Stimulated activated naive B cell treated with anti-CD40 and anti-IgM and Interleukin-4, amounts not matched to agents 10 μg/mL and 1 μg/mL and 100 μg/mL, for 72 hours (primary cell): Measurements from ENCODE around the gene NET1.

Experiments
- ATAC-seq, 2 donors: fragments of 150-1000 bp; cut with Tn5 transposase; replicated peaks; 2 replicates each; pipeline ENCODE4 v1.10.0; 2021; ENCODE audit warnings: moderate library complexity in 1 of 2
- DNase-seq: peaks from one replicate; pipeline ENCODE4 v3.0.0; 2021
- H3K27ac Mint-ChIP-seq: one replicate; pipeline ENCODE4 v1.8.0; 2022; ENCODE audit warnings: mild to moderate bottlenecking, mixed read lengths
- H3K27me3 Mint-ChIP-seq, 2 donors: one replicate each; pipeline ENCODE4 v1.8.0; 2022; ENCODE audit warnings: mixed read lengths in 2 of 2
- H3K36me3 Mint-ChIP-seq, 2 donors: one replicate each; pipeline ENCODE4 v1.8.0; 2022; ENCODE audit warnings: mixed read lengths in 2 of 2, mild to moderate bottlenecking in 1 of 2
- H3K4me1 Mint-ChIP-seq, 2 donors: one replicate each; pipeline ENCODE4 v1.8.0; 2022; ENCODE audit warnings: mixed read lengths in 2 of 2, mild to moderate bottlenecking in 1 of 2
- H3K4me3 Mint-ChIP-seq, 2 donors: one replicate each; pipeline ENCODE4 v1.8.0; 2022; ENCODE audit warnings: mild to moderate bottlenecking in 2 of 2, mixed read lengths in 2 of 2, moderate library complexity in 1 of 2
- H3K9me3 Mint-ChIP-seq, 2 donors: one replicate each; pipeline ENCODE4 v1.8.0; 2022; ENCODE audit warnings: mixed read lengths in 2 of 2, mild to moderate bottlenecking in 1 of 2

Gene NET1

DNA sequence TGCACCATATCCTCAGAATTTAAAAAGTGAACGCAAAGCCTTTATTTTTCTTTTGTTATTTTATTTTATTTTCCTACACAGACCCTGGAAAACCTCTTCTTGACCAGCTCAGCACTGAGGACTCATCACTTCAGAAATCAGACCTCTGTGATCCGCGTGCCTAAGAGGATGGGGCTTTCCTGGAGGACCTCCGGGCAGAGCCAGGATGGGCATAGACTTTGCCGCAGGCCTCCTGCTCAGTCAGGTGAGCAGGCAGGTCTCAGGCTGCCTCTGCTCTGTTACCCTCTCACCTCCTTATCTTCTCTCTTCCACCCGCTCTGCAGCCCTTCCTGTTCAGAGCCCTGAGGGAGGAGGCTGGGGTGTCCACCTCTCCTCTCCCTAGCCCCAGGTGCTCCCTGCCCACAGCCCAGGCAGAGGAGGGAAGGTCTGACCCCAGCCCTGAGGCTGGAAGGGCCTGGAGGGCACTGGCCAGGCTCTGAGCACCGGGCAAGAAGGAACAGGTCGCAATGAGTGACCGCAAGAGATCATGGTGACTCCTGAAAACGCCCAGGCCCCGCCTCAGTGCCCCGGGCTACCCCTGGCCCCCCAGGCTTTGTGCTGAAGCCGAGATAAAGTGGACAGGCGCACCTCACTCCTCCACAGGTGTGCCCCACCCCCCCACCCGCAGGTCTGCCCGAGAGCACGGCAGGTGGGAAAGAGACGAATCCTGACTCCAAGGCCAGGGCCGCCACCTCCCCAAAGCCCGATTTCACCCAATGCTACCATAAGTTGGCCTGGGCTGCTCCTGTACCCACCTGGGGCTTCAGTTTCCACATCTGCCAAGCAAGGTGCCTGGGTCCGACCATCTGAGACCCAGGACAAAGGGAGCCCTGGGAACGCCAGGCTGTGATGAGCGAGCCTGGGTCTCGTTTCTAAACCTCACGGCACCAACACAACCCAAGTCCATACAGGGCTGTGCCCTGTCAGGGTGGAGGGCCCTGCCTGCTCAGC is 84.2 kb downstream of the NET1 start:
- no peak overlapping the region for H3K4me3 Mint-ChIP-seq
- no peak overlapping the region for H3K27ac Mint-ChIP-seq
- ATAC-seq (no peak), DNase-seq (no peak)
- peaks cover 2 to 4% of the 10 kb centered on the region in 2 donors for H3K36me3 Mint-ChIP-seq
- peaks cover 4 to 8% of the 10 kb centered on the region in 2 donors for H3K9me3 Mint-ChIP-seq
- peaks cover 2 to 3% of the 10 kb centered on the region in 2 donors for H3K4me1 Mint-ChIP-seq
- H3K27me3 Mint-ChIP-seq = peaks cover 5 to 7% of the 10 kb centered on the region in 2 donors

DNA sequence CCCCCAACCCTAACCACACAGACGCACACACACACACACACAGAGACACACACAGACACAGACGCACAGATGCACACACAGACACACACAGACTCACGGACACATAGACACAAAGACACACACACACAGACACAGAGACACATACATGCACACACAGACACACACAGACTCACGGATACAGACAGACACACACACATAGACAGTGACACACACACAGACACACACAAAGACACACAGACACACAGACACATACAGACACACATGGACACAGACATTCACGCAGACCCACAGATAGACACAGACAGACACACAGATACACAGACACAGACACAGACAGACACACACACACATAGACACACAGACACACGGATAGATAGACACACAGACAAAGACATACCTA is 84.9 kb downstream of the NET1 start:
- no peak for ATAC-seq
- Mint-ChIP-seq H3K9me3 (peaks cover 4 to 7% of the 10 kb centered on the region in 2 donors), H3K27me3 (peaks cover 5 to 7% of the 10 kb centered on the region in 2 donors), H3K4me1 (no peaks in the 10 kb centered on the region), H3K36me3 (peaks cover 2 to 4% of the 10 kb centered on the region in 2 donors), H3K4me3 (no peak overlapping the region), H3K27ac (no peak overlapping the region)
- no peak for DNase-seq

DNA sequence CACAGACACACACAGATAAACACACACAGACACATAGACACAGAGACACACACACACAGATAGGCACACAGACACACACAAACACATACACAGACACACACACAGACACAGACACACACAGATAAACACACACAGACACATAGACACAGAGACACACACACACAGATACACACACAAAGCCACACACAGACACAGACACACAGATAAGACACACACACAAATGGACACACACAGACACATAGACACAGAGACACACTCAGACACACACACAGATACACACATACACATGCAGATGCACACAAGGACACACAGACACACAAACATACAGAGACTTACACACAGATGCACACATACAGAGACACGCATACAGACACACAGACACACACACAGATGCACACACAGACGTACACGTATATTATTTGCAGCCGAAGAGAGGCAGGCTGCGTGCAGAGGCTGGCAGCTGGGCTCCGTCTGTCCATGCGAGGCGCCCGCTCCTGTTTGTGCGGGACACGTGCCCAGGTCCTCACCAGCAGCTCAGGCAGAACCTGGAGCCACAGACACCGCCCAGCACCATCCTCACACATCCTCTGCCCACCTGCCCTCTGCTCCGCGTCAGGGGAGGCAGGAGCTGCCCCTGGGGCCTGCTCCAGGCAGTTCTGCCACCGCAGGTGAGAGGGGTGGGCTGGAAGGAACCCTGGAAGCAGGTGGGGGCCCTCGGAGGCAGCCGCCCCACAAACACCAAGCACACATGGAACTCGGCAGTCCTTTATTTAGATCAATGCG is 85.8 kb downstream of the NET1 start:
- no peaks in the 10 kb centered on the region for H3K4me1 Mint-ChIP-seq
- H3K27me3 Mint-ChIP-seq = peaks cover 12 to 14% of the 10 kb centered on the region in 2 donors
- no peak overlapping the region for H3K4me3 Mint-ChIP-seq
- no peaks in the 10 kb centered on the region for H3K36me3 Mint-ChIP-seq
- peak in 1 of 2 donors; percentile 8 for ATAC-seq
- H3K27ac Mint-ChIP-seq = no peak overlapping the region
- no peak for DNase-seq
- H3K9me3 Mint-ChIP-seq = no peaks in the 10 kb centered on the region

GRCh38 chr10:5498791-5499492 is 86.6 kb downstream of the NET1 start:
- H3K4me1 Mint-ChIP-seq = no peaks in the 10 kb centered on the region
- DNase-seq (no peak), ATAC-seq (no peak)
- H3K27me3 Mint-ChIP-seq = peaks cover 19 to 22% of the 10 kb centered on the region in 2 donors
- H3K4me3 Mint-ChIP-seq = no peak overlapping the region
- no peaks in the 10 kb centered on the region for H3K36me3 Mint-ChIP-seq
- no peak overlapping the region for H3K27ac Mint-ChIP-seq
- H3K9me3 Mint-ChIP-seq = no peaks in the 10 kb centered on the region

- ATAC-seq = no peak
- Mint-ChIP-seq H3K4me3 (no peak within 1 kb of the TSS), H3K36me3 (no peaks in the 10 kb centered on the region), H3K9me3 (no peaks in the 10 kb centered on the region), H3K4me1 (no peaks in the 10 kb centered on the region), H3K27me3 (peaks cover 21 to 27% of the 10 kb centered on the region in 2 donors), H3K27ac (no peak within 1 kb of the TSS)
- no peak for DNase-seq
These were observed 87.3 kb downstream of the NET1 start, which contains the start of gene CALML5 for GRCh38 chr10:5499493-5500140. TSS of gene CALML5 (minus strand) at chr10:5499570. CDS start at chr10:5499438, 132 bp downstream.

DNA sequence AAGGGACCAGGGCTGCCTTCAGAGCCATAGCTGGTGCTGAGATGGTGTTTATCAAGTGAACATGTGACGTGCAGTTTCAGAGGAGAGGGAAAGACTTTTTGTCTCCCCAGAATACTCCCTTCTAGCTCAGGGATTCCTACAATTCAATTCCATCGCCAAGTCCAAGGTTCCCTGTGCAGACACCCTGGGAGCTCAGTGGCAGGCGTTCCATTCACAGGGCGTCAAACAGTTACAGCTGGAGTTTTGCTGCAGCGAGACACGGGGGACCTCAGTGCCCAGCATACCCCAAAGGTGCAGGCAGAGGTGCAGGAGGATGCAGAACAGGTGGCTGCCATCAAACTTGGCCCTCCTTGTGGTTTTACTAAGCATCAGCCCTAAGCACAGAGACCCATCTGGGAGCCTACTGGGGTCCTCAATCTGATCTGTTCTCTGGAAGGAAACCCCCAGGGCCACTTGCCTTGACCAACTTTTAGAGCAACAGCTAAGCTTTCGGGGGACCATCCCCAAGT is 87.9 kb downstream of the NET1 start:
- ATAC-seq (no peak), DNase-seq (no peak)
- H3K36me3 Mint-ChIP-seq = no peaks in the 10 kb centered on the region
- no peak overlapping the region for H3K27ac Mint-ChIP-seq
- H3K4me1 Mint-ChIP-seq = no peaks in the 10 kb centered on the region
- H3K4me3 Mint-ChIP-seq = no peak overlapping the region
- H3K27me3 Mint-ChIP-seq = peaks cover 24 to 29% of the 10 kb centered on the region in 2 donors
- H3K9me3 Mint-ChIP-seq = no peaks in the 10 kb centered on the region

- DNase-seq = no peak
- Mint-ChIP-seq H3K4me3 (no peak overlapping the region), H3K36me3 (no peaks in the 10 kb centered on the region), H3K4me1 (no peaks in the 10 kb centered on the region), H3K27ac (no peak overlapping the region), H3K9me3 (no peaks in the 10 kb centered on the region), H3K27me3 (peaks cover 26 to 33% of the 10 kb centered on the region in 2 donors)
- ATAC-seq = no peak
These were observed 88.6 kb downstream of the NET1 start for GRCh38 chr10:5500910-5501309.

GRCh38 chr10:5502061-5502521 is 89.7 kb downstream of the NET1 start:
- Mint-ChIP-seq H3K4me1 (no peaks in the 10 kb centered on the region), H3K4me3 (no peak overlapping the region), H3K27me3 (peaks cover 30 to 38% of the 10 kb centered on the region in 2 donors), H3K36me3 (no peaks in the 10 kb centered on the region), H3K9me3 (no peaks in the 10 kb centered on the region), H3K27ac (no peak overlapping the region)
- peak in 1 of 2 donors; percentile 31 for ATAC-seq
- DNase-seq = no peak

DNA sequence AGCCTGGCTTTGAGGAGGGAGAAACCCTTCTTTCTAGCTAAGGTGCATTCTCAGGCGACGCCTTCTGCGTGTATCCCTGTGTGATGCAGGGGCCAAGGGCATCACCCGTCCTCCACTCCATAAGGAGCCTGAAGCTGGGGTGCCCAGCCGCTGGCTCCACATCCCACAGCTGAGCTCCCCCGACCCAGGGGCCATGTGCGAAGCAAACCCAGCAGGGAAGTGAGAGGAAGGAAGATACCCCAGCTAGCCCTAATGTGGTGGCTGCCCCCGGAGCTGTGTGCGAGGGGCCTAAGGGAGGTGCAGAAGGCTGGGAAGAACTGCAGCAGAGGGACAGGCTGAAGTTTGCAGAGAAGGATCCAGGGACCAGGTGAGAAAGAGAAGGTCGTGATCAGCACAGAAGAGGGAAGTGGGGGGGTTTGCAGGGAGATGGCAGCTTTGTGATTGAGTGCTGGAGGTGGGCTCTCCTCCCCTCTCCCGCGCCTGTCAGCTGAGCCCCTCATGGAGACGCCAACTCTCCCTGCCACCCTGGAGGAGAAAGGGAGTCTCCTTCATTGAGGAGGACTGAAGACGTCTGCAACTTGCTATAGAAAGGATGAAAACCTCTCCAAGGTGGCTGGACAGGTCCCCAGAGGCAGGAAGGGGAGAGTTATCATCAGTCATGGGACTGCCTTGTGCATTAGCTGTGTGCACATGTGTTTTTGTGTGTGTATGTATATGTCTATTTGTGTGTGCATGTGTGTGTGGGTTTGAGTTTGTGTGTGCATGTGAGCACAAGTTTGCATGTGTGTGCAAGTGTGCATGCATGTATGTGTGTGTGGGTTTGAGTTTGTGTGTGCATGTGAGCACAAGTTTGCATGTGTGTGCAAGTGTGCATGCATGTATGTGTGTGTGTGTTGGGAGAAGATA is 90.5 kb downstream of the NET1 start:
- no peak overlapping the region for H3K4me3 Mint-ChIP-seq
- no peaks in the 10 kb centered on the region for H3K4me1 Mint-ChIP-seq
- H3K27me3 Mint-ChIP-seq = peaks cover 30 to 43% of the 10 kb centered on the region in 2 donors
- ATAC-seq (no peak), DNase-seq (no peak)
- H3K27ac Mint-ChIP-seq = no peak overlapping the region
- no peaks in the 10 kb centered on the region for H3K36me3 Mint-ChIP-seq
- H3K9me3 Mint-ChIP-seq = no peaks in the 10 kb centered on the region

- ATAC-seq (no peak), DNase-seq (no peak)
- Mint-ChIP-seq H3K27ac (no peak overlapping the region), H3K4me1 (no peaks in the 10 kb centered on the region), H3K36me3 (no peaks in the 10 kb centered on the region), H3K9me3 (no peaks in the 10 kb centered on the region), H3K27me3 (peaks cover 30 to 44% of the 10 kb centered on the region in 2 donors), H3K4me3 (no peak overlapping the region)
These were observed 91.1 kb downstream of the NET1 start for GRCh38 chr10:5503477-5503835.

- no peak overlapping the region for H3K4me3 Mint-ChIP-seq
- no peaks in the 10 kb centered on the region for H3K36me3 Mint-ChIP-seq
- no peaks in the 10 kb centered on the region for H3K9me3 Mint-ChIP-seq
- no peak overlapping the region for H3K27ac Mint-ChIP-seq
- no peak for DNase-seq
- no peak for ATAC-seq
- H3K27me3 Mint-ChIP-seq = peaks cover 35 to 44% of the 10 kb centered on the region in 2 donors
- no peaks in the 10 kb centered on the region for H3K4me1 Mint-ChIP-seq
These were observed 92.1 kb downstream of the NET1 start for GRCh38 chr10:5504146-5505072.

DNA sequence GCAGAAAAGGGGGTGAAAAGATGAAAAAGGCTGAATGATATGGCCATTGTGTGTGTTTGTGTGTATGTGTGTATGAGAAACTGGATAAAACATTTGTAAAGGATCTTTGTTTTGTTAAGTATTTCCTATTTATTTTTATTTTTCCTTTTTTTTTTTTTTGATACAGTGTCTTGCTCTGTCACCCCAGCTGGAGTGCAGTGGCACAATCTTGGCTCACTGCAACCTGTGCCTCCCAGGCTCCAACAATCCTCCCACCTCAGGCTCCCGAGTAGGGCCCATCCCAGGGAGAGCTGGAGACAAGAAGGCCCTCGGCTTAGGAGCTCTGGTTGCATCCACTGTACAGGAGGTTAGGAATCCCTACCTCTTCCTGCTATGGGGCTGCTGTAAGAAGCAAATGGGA is 93.9 kb downstream of the NET1 start:
- no peak for ATAC-seq
- peaks cover 29 to 37% of the 10 kb centered on the region in 2 donors for H3K27me3 Mint-ChIP-seq
- no peak for DNase-seq
- H3K4me3 Mint-ChIP-seq = no peak overlapping the region
- no peaks in the 10 kb centered on the region for H3K4me1 Mint-ChIP-seq
- H3K27ac Mint-ChIP-seq = no peak overlapping the region
- no peaks in the 10 kb centered on the region for H3K9me3 Mint-ChIP-seq
- no peaks in the 10 kb centered on the region for H3K36me3 Mint-ChIP-seq
